HG02970 (cell line): Measurements from ENCODE around the gene C5.

ENCODE experiments used
- ATAC-seq: cut with Tn5 transposase; IDR thresholded peaks from one replicate; pipeline ENCODE4 v1.9.1; 2021; ENCODE audit warnings: mild to moderate bottlenecking, moderate library complexity, moderate number of reproducible peaks; ENCODE audit not compliant: unreplicated experiment, low FRiP score

C5 gene

DNA sequence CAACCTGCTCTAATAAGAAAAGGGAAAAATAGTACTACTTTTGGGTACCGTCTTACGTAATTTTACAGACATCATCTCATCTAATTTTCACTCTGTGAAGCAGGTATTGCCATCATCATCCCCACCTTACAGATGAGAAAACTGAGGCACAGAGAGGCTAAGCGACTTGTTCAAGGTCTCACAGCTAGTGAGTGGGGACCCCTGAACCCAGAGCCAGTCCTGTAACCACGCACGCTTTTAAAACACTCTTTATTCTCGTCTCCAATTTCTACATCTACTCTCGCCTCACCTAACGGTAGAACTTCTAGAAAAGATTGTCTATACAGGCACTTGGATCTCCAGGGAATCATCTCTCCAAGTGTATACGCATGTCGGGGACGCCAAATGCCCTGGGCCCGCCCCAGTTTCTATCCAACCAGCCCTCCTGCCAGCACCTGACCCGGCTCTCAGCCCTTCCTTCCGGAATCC, 122.0 kb downstream of the C5 start:
- no peak for ATAC-seq

GRCh38 chr9:120927269-120928014, 122.6 kb downstream of the C5 start:
- no peak for ATAC-seq

- peak; percentile 8 for ATAC-seq
Observed at GRCh38 chr9:120926397-120926928, 123.6 kb downstream of the C5 start, which contains the start of gene TRAF1. Gene TRAF1, minus strand, starts transcription at chr9:120926796. Its CDS starts 721 bp downstream, at chr9:120926075.

DNA sequence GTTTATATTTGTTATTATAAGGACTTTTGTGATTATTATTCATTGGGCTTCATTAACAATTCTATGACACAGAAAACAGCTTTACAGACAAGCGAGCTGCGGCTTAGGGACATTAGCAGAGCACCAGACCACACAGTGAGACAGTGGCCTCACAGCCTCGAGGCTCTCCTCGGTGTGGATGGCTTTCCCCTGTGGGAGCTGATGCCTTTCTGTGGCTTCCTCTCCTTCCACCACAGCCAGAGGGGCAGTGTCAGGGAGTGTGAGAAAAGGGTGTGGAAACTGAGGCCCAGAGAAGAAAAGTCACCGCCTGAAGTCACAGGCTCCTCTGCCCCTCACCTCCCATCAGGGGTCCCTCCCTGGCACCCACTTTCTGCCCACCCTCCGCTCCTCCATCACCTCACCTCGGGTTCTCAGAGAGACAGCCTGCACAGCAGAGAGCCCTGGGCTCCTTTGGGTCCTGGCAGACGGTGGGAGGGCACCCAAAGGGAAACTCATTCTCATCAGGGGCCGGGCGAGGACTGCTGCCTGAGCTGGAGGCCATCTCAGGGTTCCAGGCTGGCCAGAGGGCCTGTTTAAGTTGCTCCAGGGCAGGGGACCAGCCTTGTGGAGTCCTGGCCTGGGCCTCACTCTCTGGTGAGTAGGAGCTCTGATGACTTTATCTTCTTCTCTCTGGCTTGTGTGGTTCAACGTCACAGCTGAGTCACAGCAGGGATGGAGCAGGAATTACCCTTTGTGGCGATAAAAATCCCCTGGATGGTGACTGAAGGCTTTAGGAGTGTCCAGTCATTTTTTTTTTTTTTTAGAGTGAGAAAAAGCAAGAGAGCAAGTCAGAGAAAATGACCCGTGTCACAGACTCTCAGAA, 124.3 kb downstream of the C5 start:
- ATAC-seq: peak; percentile 43

- ATAC-seq: no peak
Observed at GRCh38 chr9:120924698-120925534, 125.2 kb downstream of the C5 start.

GRCh38 chr9:120923620-120924328, 126.3 kb downstream of the C5 start:
- no peak for ATAC-seq

DNA sequence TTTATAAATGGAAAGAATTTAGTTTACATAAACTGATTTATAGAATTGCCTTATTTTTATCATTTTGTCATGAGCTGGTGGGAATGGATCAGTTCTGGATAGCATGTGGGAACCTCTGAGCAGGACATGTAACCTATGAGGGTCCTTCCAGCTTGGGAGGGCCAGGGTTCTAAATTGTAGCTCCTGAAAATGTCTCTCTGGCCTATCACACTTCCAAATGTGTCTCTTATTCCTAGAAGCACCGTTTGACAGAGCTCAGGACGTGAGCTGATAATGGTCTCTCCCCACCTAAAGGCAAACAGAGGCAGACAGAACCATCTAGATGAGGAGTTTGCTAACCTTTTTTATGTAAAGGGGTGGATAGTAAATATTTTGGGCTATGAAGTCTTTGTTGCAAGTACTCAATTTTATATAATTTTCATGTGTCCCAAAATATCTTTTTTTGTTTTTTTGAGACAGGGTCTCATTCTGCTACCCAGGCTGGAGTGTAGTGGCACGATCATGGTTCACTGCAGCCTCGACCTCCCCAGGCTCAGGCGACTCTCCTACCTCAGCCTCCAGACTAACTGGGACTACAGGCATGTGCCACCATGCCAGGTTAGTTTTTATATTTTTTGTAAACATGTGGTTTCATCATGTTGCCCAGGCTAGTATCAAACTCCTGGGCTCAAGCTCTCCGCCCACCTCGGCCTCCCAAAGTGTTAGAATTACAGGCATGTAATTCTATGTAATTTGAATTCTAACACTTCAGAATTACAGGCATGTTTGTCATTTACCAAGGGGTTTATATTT, 127.5 kb downstream of the C5 start:
- ATAC-seq: no peak

- no peak for ATAC-seq
Observed at GRCh38 chr9:120921661-120922181, 128.4 kb downstream of the C5 start.

DNA sequence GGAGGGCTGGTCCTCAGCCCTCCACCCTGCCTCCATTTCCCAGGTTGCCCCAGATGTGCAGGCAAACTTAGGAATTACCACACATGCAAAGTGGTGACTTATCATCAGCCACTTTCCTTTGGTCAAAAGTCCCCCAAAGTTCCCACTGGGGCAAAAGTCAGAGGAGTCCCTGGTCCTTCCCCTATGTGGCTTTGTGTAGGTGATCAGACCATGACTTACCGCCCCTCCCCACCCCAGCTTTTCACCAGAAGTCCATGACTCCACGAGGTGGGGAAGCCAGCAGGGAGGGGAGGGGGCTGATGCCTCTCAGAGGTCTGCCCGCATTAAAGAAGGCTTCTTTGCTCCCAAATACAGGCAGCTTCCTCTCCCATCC, 129.3 kb downstream of the C5 start:
- no peak for ATAC-seq

GRCh38 chr9:120919843-120920805, 130.0 kb downstream of the C5 start:
- no peak for ATAC-seq

DNA sequence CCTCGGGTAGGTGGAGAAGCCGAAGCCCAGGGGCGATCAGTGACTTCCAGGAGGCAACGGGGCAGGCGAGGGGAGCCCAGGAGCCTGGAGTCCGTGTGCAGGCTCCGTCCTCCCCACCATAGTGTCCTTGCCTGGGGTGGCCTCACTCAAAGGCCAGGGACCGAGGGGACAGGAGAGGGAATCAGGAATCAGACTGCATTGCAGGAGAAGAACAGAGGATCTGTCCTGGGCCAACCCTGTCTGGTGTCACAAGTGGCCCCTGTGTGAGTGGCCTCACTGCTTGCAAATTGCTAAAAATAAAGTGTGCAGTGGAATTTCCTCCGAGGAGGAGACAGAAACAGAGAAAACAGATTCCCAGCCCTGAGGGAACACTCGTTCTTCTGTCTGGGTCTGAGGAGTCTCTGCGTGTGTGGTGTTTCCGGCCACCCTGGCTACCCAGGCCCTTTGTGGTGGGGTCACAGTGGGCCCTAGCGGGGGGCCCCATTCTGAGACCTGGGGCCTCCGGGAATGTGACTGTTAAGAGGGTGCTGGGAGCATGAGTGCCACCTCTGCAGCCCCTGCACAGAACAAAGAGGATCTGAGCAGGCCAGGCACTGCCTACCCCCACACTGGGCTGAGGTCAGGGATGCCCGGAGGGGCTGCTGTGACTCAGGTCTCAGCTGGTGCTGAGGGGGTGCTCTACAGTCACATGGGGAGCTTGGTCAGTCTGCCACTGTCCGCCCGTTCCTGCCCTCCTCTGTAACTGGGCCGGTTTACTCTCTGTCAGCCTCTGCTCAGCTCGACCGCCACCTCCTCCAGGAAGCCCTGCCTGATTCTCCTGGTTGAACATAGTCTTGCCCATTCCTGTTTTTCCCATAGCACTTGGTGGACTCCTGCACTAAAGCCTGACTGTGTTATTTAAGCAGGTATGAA, 130.9 kb downstream of the C5 start:
- ATAC-seq: no peak

DNA sequence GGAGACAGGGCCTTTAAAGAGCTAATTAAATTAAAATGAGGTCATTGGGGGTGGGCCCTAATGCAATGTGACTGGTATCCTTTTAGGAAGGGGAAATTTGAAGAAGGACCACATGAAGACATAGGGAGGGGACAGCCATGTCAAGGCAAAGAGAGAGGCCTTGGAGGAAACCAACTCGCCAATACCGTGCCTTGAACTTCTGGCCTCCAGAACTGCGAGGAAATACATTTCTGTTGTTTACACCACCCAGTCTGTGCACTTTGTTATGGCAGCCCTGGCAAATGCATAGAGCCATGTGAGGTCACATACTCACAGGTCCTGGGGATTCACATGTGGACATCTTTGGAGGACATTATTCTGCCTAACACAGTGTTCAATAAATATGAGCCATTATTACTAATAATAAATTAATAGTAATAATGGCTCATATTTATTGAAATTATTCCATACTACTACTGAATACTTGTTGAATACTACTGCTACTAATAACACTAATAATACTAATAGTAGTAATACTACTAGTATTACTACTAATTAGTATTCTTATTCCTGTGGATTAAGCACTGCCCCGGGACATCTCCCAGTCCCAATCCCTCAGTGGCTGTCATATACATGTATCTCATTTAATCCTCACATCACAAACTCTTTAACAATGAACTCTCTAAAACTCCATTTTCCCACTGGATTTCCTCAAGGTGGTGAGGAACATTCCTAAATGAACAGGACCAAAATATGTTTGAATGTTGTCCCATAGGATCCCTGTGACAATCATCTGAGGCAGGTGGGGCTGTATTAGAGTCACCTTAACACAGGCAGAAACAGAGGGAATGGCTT, 131.9 kb downstream of the C5 start:
- no peak for ATAC-seq

- ATAC-seq: no peak
Observed at GRCh38 chr9:120916991-120917880, 132.8 kb downstream of the C5 start.

DNA sequence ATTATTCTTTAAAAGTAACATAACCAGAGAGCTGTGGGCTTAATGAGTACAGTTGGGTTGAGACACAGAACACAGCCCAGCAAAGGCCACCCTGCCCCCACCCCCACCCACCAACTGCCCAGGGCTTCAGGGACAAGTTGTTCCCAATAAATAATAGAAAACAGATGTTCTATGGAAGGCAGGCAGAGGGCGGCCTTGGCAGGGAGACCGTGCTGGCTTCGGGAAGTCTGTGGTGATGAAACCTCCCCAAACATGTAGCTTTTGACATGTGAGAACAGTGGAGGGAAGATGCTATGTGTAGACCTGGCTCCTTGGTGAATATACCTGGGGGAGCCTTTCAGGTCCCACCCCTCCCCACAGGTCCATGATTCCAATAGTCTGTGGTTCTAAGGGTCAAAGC, 133.5 kb downstream of the C5 start:
- ATAC-seq: no peak
